ENCODE results near the gene THOP1. TPM values are rescaled to one million over a fixed set of nuclear protein-coding genes. Genes with fewer than 3 reads are reported as not detected.

Gene THOP1
- total and polyA plus RNA-seq, 12 donors, result 23.1 to 138 (median 46.2) TPM

- TF ChIP-seq CTCF (IDR thresholded peaks at IDR 0.05) (no peak), POLR2A (IDR thresholded peaks at IDR 0.05) (no peak)
- Histone ChIP-seq H3K4me1 (replicated peaks in 1 of 2) (peaks cover 11 to 16% of the 10 kb centered on the region in 2 donors), H3K36me3 (replicated peaks in 1 of 2) (peaks cover 0 to 60% of the 10 kb centered on the region in 2 donors), H3K27me3 (no peaks in the 10 kb centered on the region), H3K27ac (no peak overlapping the region), H3K9me3 (replicated peaks in 1 of 3) (no peaks in the 10 kb centered on the region), H3K4me3 (no peak overlapping the region)
- DNase-seq, result no peak
- intact Hi-C loops (cut with DNase I), result no loop called here
- 90 to 97% (median 95%) methylated on average over 17 to 35 of the region's 35 CpGs for WGBS, 4 donors
These were observed 18.5 kb upstream of the THOP1 start for GRCh38 chr19:2766594-2767372.

GRCh38 chr19:2767688-2768087, 17.6 kb upstream of the THOP1 start:
- peaks cover 11 to 21% of the 10 kb centered on the region in 2 donors for H3K4me1 ChIP-seq (replicated peaks in 1 of 2)
- DNase-seq, result no peak
- H3K27ac ChIP-seq, result no peak overlapping the region
- no peaks in the 10 kb centered on the region for H3K27me3 ChIP-seq
- no peak for TF ChIP-seq POLR2A (IDR thresholded peaks at IDR 0.05)
- TF ChIP-seq CTCF (IDR thresholded peaks at IDR 0.05), result no peak
- no peak overlapping the region for H3K4me3 ChIP-seq
- peaks cover 0 to 53% of the 10 kb centered on the region in 2 donors for H3K36me3 ChIP-seq (replicated peaks in 1 of 2)
- H3K9me3 ChIP-seq (replicated peaks in 1 of 3), result no peaks in the 10 kb centered on the region
- 92 to 96% (median 94%) methylated on average over 7 to 19 of the region's 19 CpGs for WGBS, 4 donors
- intact Hi-C loops (cut with DNase I), result no loop called here

- intact Hi-C loops (cut with DNase I), result no loop called here
- 90 to 97% (median 93%) methylated on average over 6 to 29 of the region's 29 CpGs for WGBS, 4 donors
- peaks cover 11 to 21% of the 10 kb centered on the region in 2 donors for H3K4me1 ChIP-seq (replicated peaks in 1 of 2)
- DNase-seq, result no peak
- H3K27ac ChIP-seq, result no peak overlapping the region
- TF ChIP-seq POLR2A (IDR thresholded peaks at IDR 0.05), result no peak
- TF ChIP-seq CTCF (IDR thresholded peaks at IDR 0.05), result no peak
- no peak overlapping the region for H3K4me3 ChIP-seq
- peaks cover 0 to 45% of the 10 kb centered on the region in 2 donors for H3K36me3 ChIP-seq (replicated peaks in 1 of 2)
- no peaks in the 10 kb centered on the region for H3K9me3 ChIP-seq (replicated peaks in 1 of 3)
- no peaks in the 10 kb centered on the region for H3K27me3 ChIP-seq
These were observed 16.8 kb upstream of the THOP1 start for GRCh38 chr19:2768365-2769132.

GRCh38 chr19:2769218-2769617, 16.1 kb upstream of the THOP1 start:
- H3K27ac ChIP-seq, result peak overlapping the region in 2 of 5 donors; percentile 8 to 89
- H3K27me3 ChIP-seq, result no peaks in the 10 kb centered on the region
- peaks cover 0 to 39% of the 10 kb centered on the region in 2 donors for H3K36me3 ChIP-seq (replicated peaks in 1 of 2)
- intact Hi-C loops (cut with DNase I), result no loop called here
- H3K4me1 ChIP-seq (replicated peaks in 1 of 2), result peaks cover 11 to 21% of the 10 kb centered on the region in 2 donors
- H3K4me3 ChIP-seq, result no peak overlapping the region
- DNase-seq, result no peak
- WGBS, 4 donors, result 86 to 96% (median 89%) methylated on average over 1 to 8 of the region's 8 CpGs; no CpG with 5 or more reads in 1 of the 4 donors
- TF ChIP-seq CTCF (IDR thresholded peaks at IDR 0.05) (no peak), POLR2A (IDR thresholded peaks at IDR 0.05) (no peak)
- H3K9me3 ChIP-seq (replicated peaks in 1 of 3), result no peaks in the 10 kb centered on the region

All from adrenal gland (tissue), 12 donors.